ENCODE measurements around the gene PLCL1. TPM values are rescaled to one million over a fixed set of nuclear protein-coding genes. Genes with fewer than 3 reads are reported as not detected.

The PLCL1 gene
- total RNA-seq, 1 donor from 2014 or later: 2.0 TPM

GRCh38 chr2:197908990-197909776 is 104.8 kb downstream of the PLCL1 start:
- Mint-ChIP-seq H3K4me1 (no peaks in the 10 kb centered on the region), H3K9me3 (no peaks in the 10 kb centered on the region), H3K4me3 (no peak overlapping the region), H3K36me3 (no peaks in the 10 kb centered on the region), H3K27me3 (ENCODE audit: low read depth) (peaks cover 22% of the 10 kb centered on the region), H3K27ac (no peak overlapping the region)
- no peak for TF ChIP-seq CTCF (IDR thresholded peaks at IDR 0.05; ENCODE audit: unreplicated experiment)
- no peak for DNase-seq (ENCODE audit: low spot score in 2 of 2, unreplicated experiment in 2 of 2)

GRCh38 chr2:197911667-197912066 is 107.3 kb downstream of the PLCL1 start:
- H3K27ac Mint-ChIP-seq: no peak overlapping the region
- peaks cover 40% of the 10 kb centered on the region for H3K27me3 Mint-ChIP-seq (ENCODE audit: low read depth)
- H3K4me1 Mint-ChIP-seq: peaks cover 3% of the 10 kb centered on the region
- no peaks in the 10 kb centered on the region for H3K36me3 Mint-ChIP-seq
- DNase-seq (ENCODE audit: low spot score in 2 of 2, unreplicated experiment in 2 of 2): no peak
- no peak overlapping the region for H3K4me3 Mint-ChIP-seq
- no peak for TF ChIP-seq CTCF (IDR thresholded peaks at IDR 0.05; ENCODE audit: unreplicated experiment)
- H3K9me3 Mint-ChIP-seq: no peaks in the 10 kb centered on the region

DNA sequence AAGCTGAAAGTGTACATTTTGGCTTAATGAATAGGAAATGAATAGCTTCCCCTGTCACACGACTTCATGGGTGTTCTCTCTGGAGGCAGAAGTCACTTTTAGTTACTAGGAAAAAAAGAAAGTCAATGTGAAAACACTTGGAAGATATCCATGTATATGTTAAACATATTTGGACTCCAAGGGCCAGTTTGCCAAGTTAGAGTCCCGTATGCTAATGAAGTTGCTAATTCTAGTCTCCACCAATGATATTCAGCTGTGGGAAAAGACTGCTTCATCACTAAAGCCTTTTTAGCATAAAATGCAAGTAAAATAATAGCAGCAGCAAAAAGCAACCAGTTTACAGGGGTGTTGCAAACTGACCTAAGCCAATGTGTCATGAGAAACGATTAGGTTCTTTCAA is 108.7 kb downstream of the PLCL1 start:
- Mint-ChIP-seq H3K27ac (no peak overlapping the region), H3K4me3 (no peak overlapping the region), H3K27me3 (ENCODE audit: low read depth) (peaks cover 48% of the 10 kb centered on the region), H3K4me1 (peaks cover 3% of the 10 kb centered on the region), H3K9me3 (no peaks in the 10 kb centered on the region), H3K36me3 (no peaks in the 10 kb centered on the region)
- no peak for DNase-seq (ENCODE audit: low spot score in 2 of 2, unreplicated experiment in 2 of 2)
- no peak for TF ChIP-seq CTCF (IDR thresholded peaks at IDR 0.05; ENCODE audit: unreplicated experiment)

- DNase-seq (ENCODE audit: low spot score in 2 of 2, unreplicated experiment in 2 of 2): no peak
- H3K27ac Mint-ChIP-seq: no peak overlapping the region
- H3K36me3 Mint-ChIP-seq: no peaks in the 10 kb centered on the region
These were observed 110.4 kb downstream of the PLCL1 start for GRCh38 chr2:197914778-197915177.

GRCh38 chr2:197915548-197916265 is 111.3 kb downstream of the PLCL1 start:
- H3K27ac Mint-ChIP-seq: no peak overlapping the region
- no peak overlapping the region for H3K4me3 Mint-ChIP-seq
- H3K36me3 Mint-ChIP-seq: no peaks in the 10 kb centered on the region
- no peak for TF ChIP-seq CTCF (IDR thresholded peaks at IDR 0.05; ENCODE audit: unreplicated experiment)
- peaks cover 3% of the 10 kb centered on the region for H3K4me1 Mint-ChIP-seq
- no peak for DNase-seq (ENCODE audit: low spot score in 2 of 2, unreplicated experiment in 2 of 2)
- peaks cover 36% of the 10 kb centered on the region for H3K27me3 Mint-ChIP-seq (ENCODE audit: low read depth)
- no peaks in the 10 kb centered on the region for H3K9me3 Mint-ChIP-seq

More at GRCh38 chr2:197914778-197915177, 110.4 kb downstream of the PLCL1 start:
- Mint-ChIP-seq H3K9me3 (no peaks in the 10 kb centered on the region), H3K4me1 (peaks cover 3% of the 10 kb centered on the region), H3K27me3 (ENCODE audit: low read depth) (peaks cover 45% of the 10 kb centered on the region), H3K4me3 (no peak overlapping the region)
- no peak for TF ChIP-seq CTCF (IDR thresholded peaks at IDR 0.05; ENCODE audit: unreplicated experiment)
